Stimulated activated CD4-positive, alpha-beta T cell treated with anti-CD3 and anti-CD28 coated beads, Interleukin-12 subunit alpha, Interleukin-12 subunit beta, amount 100 ng/mL, for 24 hours (primary cell): ENCODE data around the gene DHX34.

ENCODE experiments used
- DNase-seq, 2 experiments: peaks; one replicate each; pipeline ENCODE4 v3.0.0-alpha.2; 2020; ENCODE audit warnings: low read depth in 2 of 2

Gene DHX34

DNA sequence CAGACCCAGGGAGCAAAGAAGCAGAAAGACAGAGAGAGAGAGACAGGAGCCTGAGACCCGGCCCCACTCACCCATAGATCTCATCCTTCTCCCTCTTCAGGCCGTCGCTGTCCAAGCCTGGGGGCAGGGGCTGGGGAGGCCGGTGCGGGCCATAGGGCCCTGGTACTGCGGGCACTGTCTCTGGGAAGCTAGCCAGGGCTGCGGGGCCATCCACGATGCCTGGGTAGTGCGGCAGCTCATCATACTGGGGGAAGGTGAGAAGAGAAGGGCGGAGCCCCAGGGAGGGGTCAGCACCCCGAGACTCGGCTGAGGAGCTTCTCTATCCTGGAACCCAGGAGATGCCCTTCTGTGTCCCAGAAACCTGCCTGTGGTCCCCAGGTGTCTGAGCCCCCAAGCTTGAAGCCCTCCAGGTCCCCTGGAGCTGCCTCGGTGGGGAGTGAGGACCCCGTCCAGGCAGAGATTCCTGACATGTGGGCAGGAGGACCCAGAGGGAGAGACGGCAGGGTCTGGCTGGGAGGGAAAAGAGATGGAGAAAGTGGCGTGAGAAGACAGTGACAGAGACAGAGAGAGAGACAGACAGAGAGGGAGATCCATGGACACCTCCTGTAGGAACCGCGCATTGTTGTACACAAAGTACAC lies 68.1 kb downstream of the DHX34 start:
- DNase-seq, result no peak

GRCh38 chr19:47417746-47418691 lies 68.9 kb downstream of the DHX34 start:
- DNase-seq, result no peak

DNA sequence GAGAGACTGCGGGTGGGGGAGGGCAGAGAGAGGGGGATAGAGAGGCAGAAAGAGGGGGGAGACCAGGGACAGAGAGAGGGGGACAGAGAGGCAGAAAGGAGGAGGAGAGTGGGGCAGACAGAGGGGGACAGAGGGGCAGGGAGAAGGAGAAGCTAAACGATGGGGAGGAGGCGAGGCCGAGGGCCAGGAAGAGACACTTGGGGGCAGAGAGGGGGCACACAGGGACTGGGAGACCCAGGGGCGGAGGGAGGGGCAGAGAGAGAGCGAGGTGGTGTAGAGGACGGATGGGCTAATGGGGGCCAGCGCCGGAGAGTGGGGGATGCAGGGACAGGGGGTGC lies 69.5 kb downstream of the DHX34 start:
- no peak for DNase-seq

GRCh38 chr19:47419030-47419783 lies 70.1 kb downstream of the DHX34 start, which contains the start of gene MEIS3:
Gene MEIS3 (minus strand): TSS chr19:47419527. CDS start chr19:47419081, 446 bp downstream.
- DNase-seq, result no peak

DNA sequence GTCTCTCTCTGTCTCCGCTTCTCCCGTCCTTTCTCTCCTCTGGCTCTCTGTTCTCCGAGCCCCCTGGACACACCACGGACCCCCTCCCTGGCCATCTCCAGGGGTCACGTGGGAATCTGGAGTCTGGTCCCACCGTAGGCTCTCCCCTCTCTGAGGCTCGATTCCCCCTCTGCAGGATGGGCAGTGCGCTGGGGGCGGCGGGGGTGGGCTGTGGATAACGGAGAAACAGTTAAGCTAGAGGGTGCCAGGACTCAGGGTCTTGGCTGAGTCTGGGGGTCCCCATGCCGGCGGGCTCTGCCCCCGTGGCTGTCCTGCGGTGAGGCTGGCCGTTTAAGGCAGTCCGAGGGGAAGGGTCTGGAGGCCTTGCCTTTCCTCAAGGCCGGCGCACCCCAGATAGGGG lies 70.7 kb downstream of the DHX34 start:
- no peak for DNase-seq

GRCh38 chr19:47421244-47421786 lies 72.2 kb downstream of the DHX34 start:
- DNase-seq, result no peak

- no peak for DNase-seq
Measured at GRCh38 chr19:47421844-47422395, 72.8 kb downstream of the DHX34 start.

DNA sequence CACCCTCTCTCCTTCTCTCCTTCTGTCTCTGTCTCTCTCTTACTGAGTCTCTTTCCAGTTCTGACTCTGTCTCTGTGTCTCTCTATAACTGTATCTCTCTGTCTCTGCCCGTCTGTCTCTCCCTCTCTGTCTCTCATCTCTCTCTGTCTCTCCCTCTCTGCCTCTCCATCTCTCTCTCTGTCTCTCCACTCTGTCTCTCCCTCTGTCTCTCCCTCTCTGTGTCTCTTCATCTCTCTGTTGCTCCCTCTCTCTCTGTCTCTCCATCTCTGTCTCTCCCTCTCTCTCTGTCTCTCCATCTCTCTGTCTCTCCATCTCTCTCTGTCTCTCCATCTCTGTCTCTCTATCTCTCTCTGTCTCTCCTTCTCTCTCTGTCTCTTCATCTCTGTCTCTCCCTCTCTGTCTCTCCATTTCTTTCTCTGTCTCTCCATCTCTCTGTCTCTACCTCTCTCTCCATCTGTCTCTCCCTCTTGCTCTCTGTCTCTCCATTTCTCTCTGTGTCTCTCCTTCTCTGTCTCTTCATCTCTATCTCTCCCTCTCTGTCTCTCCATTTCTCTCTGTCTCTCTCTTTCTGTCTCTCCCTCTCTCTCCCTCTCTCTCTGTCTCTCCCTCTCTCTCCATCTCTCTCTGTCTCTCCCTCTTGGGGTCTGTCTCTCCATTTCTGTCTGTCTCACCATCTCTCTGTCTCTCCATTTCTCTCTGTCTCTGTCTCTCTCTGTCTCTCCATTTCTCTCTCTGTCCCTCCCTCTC lies 73.5 kb downstream of the DHX34 start:
- no peak for DNase-seq

DNA sequence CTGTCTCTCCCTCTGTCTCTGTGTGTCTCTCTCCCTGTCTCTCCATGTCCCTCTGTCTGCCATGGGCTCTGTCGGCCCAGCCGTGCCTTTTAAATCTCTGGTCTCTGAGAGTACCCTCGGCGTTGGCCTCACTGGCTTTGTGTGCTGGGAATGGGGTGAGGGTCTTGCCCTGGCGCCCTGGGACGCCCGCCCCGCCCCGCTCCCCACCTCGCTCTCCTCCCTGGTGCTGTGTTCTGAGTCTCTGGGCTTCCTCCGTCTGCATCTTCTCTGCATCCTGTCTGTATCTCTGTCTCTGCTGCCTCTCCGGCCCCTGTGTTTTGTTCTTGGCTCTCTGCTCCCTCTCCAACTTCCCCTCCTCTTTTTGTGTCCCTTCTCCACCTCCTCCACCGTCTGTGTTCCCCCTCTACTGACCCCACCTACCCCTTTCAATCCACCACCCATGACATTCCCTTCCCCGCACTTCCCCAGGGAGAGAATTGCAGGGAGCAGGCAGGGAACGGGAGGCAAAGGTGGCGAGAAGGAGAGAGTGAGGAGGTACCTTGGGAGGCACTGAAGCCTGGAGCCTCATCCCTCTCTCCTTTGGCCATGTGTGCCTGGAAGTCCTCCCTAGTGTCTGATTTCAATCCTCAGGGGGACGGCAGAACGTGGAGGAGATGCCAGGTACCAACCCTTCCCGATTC lies 74.2 kb downstream of the DHX34 start:
- DNase-seq, result no peak

- peak; percentile 39 to 69 for DNase-seq
Measured at GRCh38 chr19:47427241-47428176, 78.4 kb downstream of the DHX34 start.

DNA sequence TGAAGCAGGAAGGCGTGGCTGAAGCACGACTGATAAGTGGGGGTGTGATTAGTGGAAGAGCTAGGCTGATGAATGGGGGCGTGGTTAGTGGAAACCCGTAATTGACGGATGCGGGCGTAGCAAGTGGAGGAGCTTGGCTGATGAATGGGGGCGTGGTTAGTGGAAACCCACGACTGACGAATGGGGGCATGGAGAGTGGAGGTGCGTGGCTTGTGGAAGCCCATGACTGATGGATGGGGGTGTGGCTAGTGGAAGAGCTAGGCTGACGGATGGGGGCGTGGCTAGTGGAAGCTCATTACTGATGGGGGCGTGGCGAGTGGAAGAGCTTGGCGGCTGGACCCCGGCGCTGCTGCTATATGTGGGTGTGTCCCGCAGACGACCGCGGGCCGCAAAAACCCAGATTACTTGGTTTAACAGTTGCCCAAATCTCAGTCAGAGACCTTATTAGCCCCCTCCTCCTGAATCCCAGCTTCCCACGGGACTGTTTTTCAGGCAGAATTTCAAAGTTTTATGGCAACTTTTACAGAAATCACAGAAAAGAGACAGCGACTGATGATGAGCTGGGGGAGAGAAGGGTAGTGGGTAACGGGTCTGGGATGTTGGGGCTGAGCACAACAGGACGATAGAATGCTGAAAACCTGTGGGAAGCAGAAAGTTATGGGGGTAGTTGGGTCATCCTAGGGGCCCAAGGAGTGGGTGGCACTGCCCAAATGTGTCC lies 79.2 kb downstream of the DHX34 start:
- peak; percentile 67 to 84 for DNase-seq

DNA sequence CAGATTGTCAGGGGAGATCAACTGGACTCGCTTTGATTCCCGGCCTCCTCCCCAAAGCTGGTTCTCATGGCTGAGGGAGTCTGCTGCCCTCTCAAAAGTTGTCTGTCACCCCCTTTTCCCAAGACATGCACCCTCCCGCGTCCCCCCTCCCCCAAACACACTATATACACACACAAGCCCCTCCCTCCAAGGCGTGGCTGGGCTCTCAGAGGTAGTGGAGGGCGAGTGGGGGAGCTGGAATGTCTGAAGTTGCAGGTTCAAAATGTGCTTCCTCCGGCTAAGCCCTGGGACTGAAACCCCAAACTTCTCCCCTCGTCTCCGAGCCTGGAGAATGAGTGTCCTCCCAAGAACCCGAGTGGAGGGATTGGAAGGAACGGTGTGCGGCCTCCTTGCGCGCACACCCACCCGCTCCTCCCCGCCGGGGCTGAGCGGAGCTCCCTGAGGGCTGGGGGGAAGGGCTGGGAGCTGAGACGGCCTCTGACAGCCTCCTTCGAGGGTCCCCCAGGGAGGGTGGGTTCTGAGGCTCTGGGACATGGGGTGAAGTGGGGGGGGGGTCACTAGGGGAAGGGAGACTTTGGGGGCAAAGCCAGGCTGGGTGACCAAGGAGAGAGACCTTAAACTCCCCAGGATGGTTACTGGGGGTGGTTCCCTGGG lies 80.2 kb downstream of the DHX34 start:
- DNase-seq, result no peak

DNA sequence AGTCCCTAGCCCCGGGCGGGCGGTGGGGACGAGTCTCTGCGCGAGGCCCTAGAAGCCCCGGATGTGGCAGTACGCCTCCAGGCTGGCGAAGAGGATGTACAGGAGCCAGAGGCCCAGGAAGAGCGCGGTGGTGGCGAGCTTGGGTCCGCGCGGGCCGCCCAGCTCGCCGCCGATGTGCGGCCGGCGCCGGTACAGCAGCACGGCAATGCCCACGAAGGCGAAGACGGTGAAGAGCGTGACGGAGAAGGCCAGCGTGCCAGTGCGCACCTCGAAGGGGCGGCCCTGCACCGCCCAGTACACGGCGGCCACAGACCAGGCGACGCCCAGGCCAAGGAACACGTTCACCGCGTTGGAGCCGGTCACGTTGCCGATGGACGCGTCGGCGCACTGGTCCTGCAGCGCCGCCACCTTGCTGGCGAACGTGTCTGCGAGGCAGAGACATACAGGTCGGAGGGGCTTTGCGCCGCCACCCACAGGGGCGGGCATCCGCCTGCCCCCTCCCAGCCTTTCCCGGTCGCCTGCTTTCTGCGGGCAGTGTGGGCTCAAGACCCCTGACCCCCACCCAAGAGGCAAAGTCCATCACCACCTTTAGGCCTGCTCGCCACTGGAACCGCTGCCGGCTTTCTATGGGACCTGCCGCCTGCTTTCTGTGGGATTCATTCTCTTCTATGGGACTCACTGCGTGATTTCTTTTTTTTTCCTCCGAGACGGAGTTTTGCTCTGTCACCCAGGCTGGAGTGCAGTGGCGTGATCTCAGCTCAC lies 81.1 kb downstream of the DHX34 start:
- DNase-seq, result no peak

DNA sequence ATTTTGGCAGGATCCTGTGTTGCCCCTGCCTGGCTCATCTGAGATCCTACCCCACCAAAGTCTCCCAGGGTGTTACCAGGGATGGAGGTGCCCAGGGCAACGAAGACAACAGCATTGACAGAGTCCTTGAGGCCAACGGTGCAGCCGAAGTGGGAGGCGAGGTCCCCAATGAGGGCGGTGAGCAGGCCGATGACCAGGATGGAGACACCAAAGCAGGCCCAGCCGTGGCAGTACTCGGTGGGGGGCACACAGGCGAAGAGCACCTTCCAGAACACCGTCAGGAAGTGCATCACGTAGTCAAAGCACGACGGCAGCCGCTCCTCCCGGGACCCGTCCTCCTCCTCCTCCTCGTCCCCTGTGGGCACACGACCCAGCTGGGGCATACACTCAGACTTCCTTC lies 83.0 kb downstream of the DHX34 start:
- DNase-seq, result no peak
